A549 (cell line): ENCODE data around the gene FYB1. TPM values are rescaled to one million over a fixed set of nuclear protein-coding genes. Genes with fewer than 3 reads are reported as not detected.

ENCODE experiments used
- ATAC-seq, 2 experiments: fragments of 200-7000 bp in 1 of 2; fragments of >200 bp in 1 of 2; cut with Nextera tagmentation in 1 of 2; cut with Tn5 transposase in 1 of 2; 3 replicates each; pipeline versions ENCODE4 v1.8.0 to v1.9.1; 2018 to 2020; ENCODE audit warnings: mild to moderate bottlenecking in 1 of 2, moderate library complexity in 1 of 2
- CTCF ChIA-PET: fragments of 300-600 bp; sonication (Branson Sonifier 250); formaldehyde crosslinking; extraction: SDS; loops from one replicate; lab custom pipeline; 2021; ENCODE audit warnings: antibody characterized with exemption, inconsistent platforms; lab: Yijun Ruan, JAX
- POLR2A ChIA-PET: fragments of 350-600 bp; formaldehyde crosslinking; extraction: SDS; loops from one replicate; lab custom pipeline; 2021; ENCODE audit warnings: antibody characterized with exemption, inconsistent platforms; lab: Yijun Ruan, JAX
- DNase-seq, 2 experiments: peaks; one replicate each; pipeline versions ENCODE4 v3.0.0 to v3.0.0-alpha.2; 2011 to 2016; ENCODE audit warnings: low read depth in 1 of 2, low spot score in 1 of 2
- FAIRE-seq: peaks from 2 replicates; lab custom pipeline; 2011; peaks lifted over from hg19 to GRCh38; lab: Jason Lieb, UNC
- H3K27ac ChIP-seq, 2 experiments: fragments of >200 bp; sonication (Bioruptor Twin); formaldehyde crosslinking; 3 replicates each; pipeline ENCODE4 v1.5.1; 2016 to 2017
- H3K4me1 ChIP-seq: fragments of >200 bp; sonication (Bioruptor Twin); formaldehyde crosslinking; 3 replicates; pipeline ENCODE4 v1.6.1; 2016
- H3K4me2 ChIP-seq: fragments of >200 bp; sonication (Bioruptor Twin); formaldehyde crosslinking; 3 replicates; pipeline ENCODE4 v1.6.1; 2016
- H3K4me3 ChIP-seq: fragments of >200 bp; sonication (Bioruptor Twin); formaldehyde crosslinking; 3 replicates; pipeline ENCODE4 v1.5.1; 2016
- H3K9me3 ChIP-seq: fragments of >200 bp; sonication (Bioruptor Twin); formaldehyde crosslinking; 3 replicates; pipeline ENCODE4 v1.6.1; 2016
- BHLHE40 ChIP-seq: IDR thresholded peaks from 2 replicates; pipeline ENCODE4 v1.6.1; 2012; ENCODE audit warnings: low read depth, low read length, inconsistent platforms
- CBX2 ChIP-seq: fragments of 200-600 bp; sonication (generic); IDR thresholded peaks from 2 replicates; pipeline ENCODE4 v1.6.1; 2016; ENCODE audit warnings: low read depth, mild to moderate bottlenecking, borderline replicate concordance
- CEBPB ChIP-seq, 2 experiments: fragments of >200 bp in 1 of 2; sonication (Bioruptor Twin) in 1 of 2; formaldehyde crosslinking in 1 of 2; IDR thresholded peaks; 2 replicates each; pipeline ENCODE4 v1.6.1; 2012 to 2016
- CHD4 ChIP-seq: fragments of 200-600 bp; sonication (generic); IDR thresholded peaks from 2 replicates; pipeline ENCODE4 v1.6.1; 2016; ENCODE audit warnings: antibody characterized with exemption, mild to moderate bottlenecking, borderline replicate concordance
- EHMT2 ChIP-seq: fragments of 200-600 bp; sonication (generic); IDR thresholded peaks from 2 replicates; pipeline ENCODE4 v1.6.1; 2016; ENCODE audit warnings: antibody characterized with exemption, low read depth, mild to moderate bottlenecking, moderate library complexity
- FOSB ChIP-seq: fragments of 250-450 bp; sonication (Bioruptor Pico); IDR thresholded peaks from 2 replicates; pipeline ENCODE4 v1.5.0; 2020; ENCODE audit warnings: mild to moderate bottlenecking, moderate library complexity
- FOXS1 ChIP-seq: fragments of 250-450 bp; sonication (Bioruptor Pico); IDR thresholded peaks from 2 replicates; pipeline ENCODE4 v1.5.0; 2020; ENCODE audit warnings: mild to moderate bottlenecking, moderate library complexity
- GATA3 ChIP-seq: IDR thresholded peaks from 2 replicates; pipeline ENCODE4 v1.6.1; 2012; ENCODE audit warnings: borderline replicate concordance
- HDAC2 ChIP-seq: fragments of 200-600 bp; sonication (generic); IDR thresholded peaks from 2 replicates; pipeline ENCODE4 v1.6.1; 2016
- HOXA7 ChIP-seq: fragments of 250-450 bp; sonication (Bioruptor Pico); IDR thresholded peaks from 2 replicates; pipeline ENCODE4 v1.5.0; 2020; ENCODE audit warnings: mild to moderate bottlenecking, moderate library complexity
- HOXB5 ChIP-seq: fragments of 250-450 bp; sonication (Bioruptor Pico); IDR thresholded peaks from 2 replicates; pipeline ENCODE4 v1.5.0; 2020; ENCODE audit warnings: mild to moderate bottlenecking, moderate library complexity
- JUNB ChIP-seq: fragments of >200 bp; sonication (Bioruptor Twin); formaldehyde crosslinking; IDR thresholded peaks from 2 replicates; pipeline ENCODE4 v1.6.1; 2016
- KDM1A ChIP-seq: fragments of 200-600 bp; sonication (generic); IDR thresholded peaks from 2 replicates; pipeline ENCODE4 v1.6.1; 2016; ENCODE audit warnings: low read depth, mild to moderate bottlenecking
- MYC ChIP-seq: IDR thresholded peaks from 2 replicates; pipeline ENCODE4 v1.6.1; 2012; ENCODE audit warnings: mild to moderate bottlenecking, inconsistent platforms, low read length, improper control_type of control experiment, borderline replicate concordance
- NFE2L2 ChIP-seq: fragments of 150-350 bp; conservative IDR thresholded peaks from 2 replicates; pipeline ENCODE4 v1.6.1; 2014; ENCODE audit warnings: low read length
- PHF8 ChIP-seq: fragments of 200-600 bp; sonication (generic); IDR thresholded peaks from 2 replicates; pipeline ENCODE4 v1.6.1; 2016; ENCODE audit warnings: low read depth, mild to moderate bottlenecking, antibody characterized with exemption, moderate library complexity, borderline replicate concordance
- POLR2AphosphoS2 ChIP-seq: conservative IDR thresholded peaks from 2 replicates; pipeline ENCODE4 v1.6.1; 2012; ENCODE audit warnings: low read length, improper control_type of control experiment, inconsistent platforms
- RAD21 ChIP-seq, 2 experiments: fragments of >200 bp in 1 of 2; sonication (Bioruptor Twin) in 1 of 2; formaldehyde crosslinking in 1 of 2; IDR thresholded peaks in 1 of 2; conservative IDR thresholded peaks in 1 of 2; 2 replicates in 1 of 2; 3 replicates in 1 of 2; pipeline ENCODE4 v1.6.1; 2012 to 2018; ENCODE audit warnings: inconsistent platforms in 1 of 2
- RARB ChIP-seq: fragments of 250-450 bp; sonication (Bioruptor Pico); IDR thresholded peaks from 2 replicates; pipeline ENCODE4 v1.8.0; 2021; ENCODE audit warnings: mild to moderate bottlenecking, moderate library complexity
- RCOR1 ChIP-seq: fragments of 150-350 bp; IDR thresholded peaks from 2 replicates; pipeline ENCODE4 v1.6.1; 2014; ENCODE audit warnings: antibody characterized with exemption, low read length, low read depth
- RNF2 ChIP-seq: fragments of 200-600 bp; sonication (generic); IDR thresholded peaks from 2 replicates; pipeline ENCODE4 v1.6.1; 2016; ENCODE audit warnings: low read depth, mild to moderate bottlenecking, antibody characterized with exemption, moderate library complexity, borderline replicate concordance
- TP53 ChIP-seq: fragments of 250-450 bp; sonication (Bioruptor Pico); IDR thresholded peaks from 2 replicates; pipeline ENCODE4 v1.5.0; 2021; ENCODE audit warnings: mild to moderate bottlenecking, moderate library complexity
- ZSCAN20 ChIP-seq: fragments of 250-450 bp; sonication (Bioruptor Pico); IDR thresholded peaks from 2 replicates; pipeline ENCODE4 v1.8.0; 2022; ENCODE audit warnings: mild to moderate bottlenecking, moderate library complexity
- WGBS: methylation state at CpG from one replicate; pipeline ENCODE4 v1.1.6; 2017; ENCODE audit errors: missing lambda C conversion rate; 5-methylcytosine and 5-hydroxymethylcytosine counted together
- polyA plus RNA-seq, 4 experiments: library from polyadenylated mRNA; depleted of rRNA in 3 of 4; stranded (reverse); fragments of >200 nt; fragmentation: RNase III in 1 of 4; extraction: RNeasy Plus Mini Kit Qiagen cat#74134 plus additional on column Dnase treatment in 1 of 4; gene quantifications; 2 replicates in 3 of 4; 3 replicates in 1 of 4; pipeline ENCODE4 v1.2.3, GENCODE V29; 2011 to 2017
- TF ChIP-seq, protein P1 (sequence below): fragments of 450-650 bp; IDR thresholded peaks from 2 replicates; pipeline ENCODE4 v1.6.1; 2014; ENCODE audit warnings: antibody characterized with exemption
- TF ChIP-seq, protein P2 (sequence below): fragments of >200 bp; sonication (Bioruptor Twin); formaldehyde crosslinking; IDR thresholded peaks from 3 replicates; pipeline ENCODE4 v1.5.1; 2016

Gene FYB1
- polyA plus RNA-seq, 2 of the 4 experiments (the other 2 are of a cell fraction), result 7.4 to 34.6 TPM

GRCh38 chr5:39264528-39264927 is 45.2 kb upstream of the FYB1 start:
- ATAC-seq (no peak), DNase-seq (no peak), FAIRE-seq (no peak)
- no peak overlapping the region for H3K4me3 ChIP-seq
- CTCF ChIA-PET, result interaction anchor here (0.9 to 1.6 kb wide), 5 partner anchors 16 to 117 kb away, joined by 3 to 7 read pairs (median 3); partner anchors contain the start of gene FYB1
- POLR2A ChIA-PET, result no interaction called here
- TF ChIP-seq CHD4, result no peak
- TF ChIP-seq RAD21 (conservative IDR thresholded peaks at IDR 0.05 in 1 of 2, IDR thresholded peaks at IDR 0.05 in 1 of 2), result no peak
- H3K4me1 ChIP-seq, result peaks cover 4% of the 10 kb centered on the region; the same call in 2 of the 3 replicates
- H3K27ac ChIP-seq, result no peak overlapping the region
- 40% methylated on average over 1 of the region's 1 CpG for WGBS
- no peak overlapping the region for H3K4me2 ChIP-seq
- no peaks in the 10 kb centered on the region for H3K9me3 ChIP-seq

DNA sequence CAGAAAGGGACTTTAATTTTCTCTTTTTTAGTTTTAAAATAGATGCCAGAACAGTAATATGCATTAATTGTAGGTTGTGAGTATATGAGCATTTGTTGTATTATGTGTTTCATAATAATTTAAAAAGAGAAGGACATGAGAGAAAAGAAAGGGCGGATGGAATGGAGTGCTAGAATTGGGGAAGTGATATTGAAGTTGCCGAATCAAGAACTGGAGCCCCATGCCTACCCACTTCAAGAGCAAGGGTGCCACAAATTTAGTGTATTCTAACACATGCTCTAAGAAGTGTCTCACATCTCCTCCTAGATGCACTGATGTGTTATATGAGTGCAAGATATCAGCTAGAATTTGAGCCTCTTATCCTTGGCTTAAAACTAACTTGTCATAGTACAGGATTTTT is 43.6 kb upstream of the FYB1 start:
- FAIRE-seq (no peak), ATAC-seq (no peak), DNase-seq (no peak)
- H3K4me2 ChIP-seq, result no peak overlapping the region
- no peak for TF ChIP-seq KDM1A
- no peak for TF ChIP-seq RNF2
- TF ChIP-seq ZSCAN20 (CRISPR knock-in tag), result no peak
- TF ChIP-seq TP53 (CRISPR knock-in tag), result no peak
- TF ChIP-seq, protein P1, sequence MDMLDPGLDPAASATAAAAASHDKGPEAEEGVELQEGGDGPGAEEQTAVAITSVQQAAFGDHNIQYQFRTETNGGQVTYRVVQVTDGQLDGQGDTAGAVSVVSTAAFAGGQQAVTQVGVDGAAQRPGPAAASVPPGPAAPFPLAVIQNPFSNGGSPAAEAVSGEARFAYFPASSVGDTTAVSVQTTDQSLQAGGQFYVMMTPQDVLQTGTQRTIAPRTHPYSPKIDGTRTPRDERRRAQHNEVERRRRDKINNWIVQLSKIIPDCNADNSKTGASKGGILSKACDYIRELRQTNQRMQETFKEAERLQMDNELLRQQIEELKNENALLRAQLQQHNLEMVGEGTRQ, result no peak
- TF ChIP-seq HOXA7 (CRISPR knock-in tag), result no peak
- TF ChIP-seq, protein P2, sequence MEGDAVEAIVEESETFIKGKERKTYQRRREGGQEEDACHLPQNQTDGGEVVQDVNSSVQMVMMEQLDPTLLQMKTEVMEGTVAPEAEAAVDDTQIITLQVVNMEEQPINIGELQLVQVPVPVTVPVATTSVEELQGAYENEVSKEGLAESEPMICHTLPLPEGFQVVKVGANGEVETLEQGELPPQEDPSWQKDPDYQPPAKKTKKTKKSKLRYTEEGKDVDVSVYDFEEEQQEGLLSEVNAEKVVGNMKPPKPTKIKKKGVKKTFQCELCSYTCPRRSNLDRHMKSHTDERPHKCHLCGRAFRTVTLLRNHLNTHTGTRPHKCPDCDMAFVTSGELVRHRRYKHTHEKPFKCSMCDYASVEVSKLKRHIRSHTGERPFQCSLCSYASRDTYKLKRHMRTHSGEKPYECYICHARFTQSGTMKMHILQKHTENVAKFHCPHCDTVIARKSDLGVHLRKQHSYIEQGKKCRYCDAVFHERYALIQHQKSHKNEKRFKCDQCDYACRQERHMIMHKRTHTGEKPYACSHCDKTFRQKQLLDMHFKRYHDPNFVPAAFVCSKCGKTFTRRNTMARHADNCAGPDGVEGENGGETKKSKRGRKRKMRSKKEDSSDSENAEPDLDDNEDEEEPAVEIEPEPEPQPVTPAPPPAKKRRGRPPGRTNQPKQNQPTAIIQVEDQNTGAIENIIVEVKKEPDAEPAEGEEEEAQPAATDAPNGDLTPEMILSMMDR, result no peak
- TF ChIP-seq CBX2, result no peak
- no peak for TF ChIP-seq NFE2L2
- no peak for TF ChIP-seq JUNB
- TF ChIP-seq POLR2AphosphoS2, result no peak
- no peak for TF ChIP-seq CEBPB (IDR thresholded peaks at IDR 0.05)
- no peak for TF ChIP-seq FOSB (CRISPR knock-in tag)
- no peak for TF ChIP-seq GATA3
- WGBS, result 85% methylated on average over 2 of the region's 2 CpGs
- H3K27ac ChIP-seq, result no peak overlapping the region
- ChIA-PET POLR2A (no interaction called here), CTCF (interaction anchor here (0.6 kb wide), 1 partner anchor 112 kb away, joined by 3 read pairs; no protein-coding TSS in a partner anchor)
- no peak overlapping the region for H3K4me3 ChIP-seq
- H3K9me3 ChIP-seq, result no peaks in the 10 kb centered on the region
- peaks cover 4% of the 10 kb centered on the region; the same call in 2 of the 3 replicates for H3K4me1 ChIP-seq

DNA sequence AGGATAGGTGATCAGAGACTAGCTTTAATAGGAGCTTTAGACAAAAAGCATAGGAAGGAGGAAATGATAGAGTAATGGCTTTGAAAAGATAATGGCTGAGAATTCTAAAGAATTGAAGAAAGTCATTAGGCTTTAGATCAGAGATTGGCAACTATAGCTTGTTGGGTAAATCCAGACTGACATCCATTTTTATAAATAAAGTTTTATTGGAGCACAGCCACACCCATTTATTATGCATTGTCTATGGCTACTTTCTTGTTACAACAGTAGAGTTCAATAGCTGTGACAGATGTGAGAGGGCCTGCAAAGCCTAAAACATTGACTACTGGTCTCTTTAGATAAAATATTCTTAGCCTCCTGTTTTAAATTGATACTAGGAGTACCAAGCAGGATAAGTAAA is 40.7 kb upstream of the FYB1 start:
- peaks cover 23% of the 10 kb centered on the region for H3K4me1 ChIP-seq
- ATAC-seq (no peak), DNase-seq (no peak)
- TF ChIP-seq HOXB5 (CRISPR knock-in tag), result no peak
- TF ChIP-seq RARB, result no peak
- TF ChIP-seq MYC, result no peak
- TF ChIP-seq RCOR1, result no peak
- TF ChIP-seq EHMT2, result no peak
- TF ChIP-seq KDM1A, result no peak
- TF ChIP-seq PHF8, result no peak
- no peak for TF ChIP-seq RAD21 (conservative IDR thresholded peaks at IDR 0.05 in 1 of 2, IDR thresholded peaks at IDR 0.05 in 1 of 2)
- TF ChIP-seq HDAC2, result no peak
- TF ChIP-seq FOXS1 (CRISPR knock-in tag), result no peak
- no peak for TF ChIP-seq ZSCAN20 (CRISPR knock-in tag)
- TF ChIP-seq, protein P2, result no peak
- TF ChIP-seq BHLHE40, result no peak
- TF ChIP-seq, all 56 proteins: peak for 0
- no peak for FAIRE-seq
- Histone ChIP-seq H3K4me3 (no peak overlapping the region), H3K9me3 (no peaks in the 10 kb centered on the region), H3K27ac (no peak overlapping the region), H3K4me2 (no peak overlapping the region)
- ChIA-PET CTCF (interaction anchor here (1.0 to 1.4 kb wide), 4 partner anchors 11 to 122 kb away, joined by 3 to 4 read pairs (median 4); no protein-coding TSS in a partner anchor), POLR2A (no interaction called here)
